ENCODE data around the gene CXCL10.
"Not testable (repeated sequence)": the region's sequence is repeated elsewhere in the genome, so short reads cannot be mapped to it uniquely, and the experiment has no call there.

CXCL10 gene

DNA sequence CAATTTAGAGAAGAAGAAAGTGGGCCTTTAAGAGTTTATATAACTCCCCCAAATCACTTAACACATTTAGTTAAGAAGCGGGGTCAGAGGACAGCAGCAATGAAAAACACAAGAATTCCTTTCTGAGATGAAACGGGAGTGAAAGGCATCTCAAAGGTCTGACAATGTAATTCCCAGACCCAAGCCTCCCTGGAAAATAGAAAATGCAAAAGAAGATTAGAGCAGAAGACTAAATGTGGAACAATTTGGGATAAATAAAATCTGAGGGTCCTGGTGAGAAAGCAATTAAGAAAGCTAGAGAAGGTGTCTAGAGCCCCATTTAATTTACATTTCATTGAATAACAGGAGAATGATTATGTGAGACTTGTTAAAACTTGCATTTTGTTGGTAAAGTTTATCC, 32.1 kb upstream of the CXCL10 start:
- no peak overlapping the region for H3K4me3 ChIP-seq (ENCODE audit: low read length in 2 of 2)
- H3K27ac ChIP-seq (ENCODE audit: low read depth in 2 of 2, low read length in 2 of 2) = no peak overlapping the region
- H3K36me3 ChIP-seq (ENCODE audit: control insufficient read depth in 2 of 2, insufficient read depth in 2 of 2, low read length in 2 of 2) = no peaks in the 10 kb centered on the region
- peaks cover 0 to 5% of the 10 kb centered on the region in 2 donors for H3K4me1 ChIP-seq (ENCODE audit: control insufficient read depth in 2 of 2, insufficient read depth in 2 of 2, low read length in 2 of 2)
- H3K9ac ChIP-seq (ENCODE audit: low read depth in 1 of 2, low read length in 2 of 2) = no peak overlapping the region
- no peaks in the 10 kb centered on the region for H3K27me3 ChIP-seq (ENCODE audit: control insufficient read depth in 2 of 2, insufficient read depth in 2 of 2, low read length in 2 of 2)
- no peaks in the 10 kb centered on the region for H3K9me3 ChIP-seq (ENCODE audit: control insufficient read depth in 2 of 2, low read length in 2 of 2)

DNA sequence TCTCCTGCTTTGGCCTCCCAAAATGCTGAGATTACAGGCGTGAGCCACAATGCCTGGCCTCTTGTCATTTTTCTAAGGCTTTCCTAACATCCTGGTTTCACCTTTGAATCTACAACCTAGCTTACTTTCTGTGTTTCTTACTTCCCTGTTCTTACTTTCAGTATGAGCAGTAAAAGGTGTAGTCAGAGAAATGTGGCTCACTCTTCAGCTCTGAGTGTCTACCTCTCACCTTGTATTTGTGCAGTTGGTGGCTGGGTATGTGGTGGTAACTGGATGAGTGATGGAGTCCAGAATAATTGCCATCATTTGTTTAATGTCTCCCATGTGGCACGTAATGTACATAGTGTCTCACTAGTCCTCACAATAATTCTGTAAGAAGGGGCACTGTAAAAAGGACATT, 31.7 kb upstream of the CXCL10 start:
- Histone ChIP-seq H3K36me3 (ENCODE audit: control insufficient read depth in 2 of 2, insufficient read depth in 2 of 2, low read length in 2 of 2) (no peaks in the 10 kb centered on the region), H3K27ac (ENCODE audit: low read depth in 2 of 2, low read length in 2 of 2) (peak overlapping the region in 1 of 2 donors; percentile 17), H3K9me3 (ENCODE audit: control insufficient read depth in 2 of 2, low read length in 2 of 2) (no peaks in the 10 kb centered on the region), H3K4me3 (ENCODE audit: low read length in 2 of 2) (no peak overlapping the region), H3K9ac (ENCODE audit: low read depth in 1 of 2, low read length in 2 of 2) (no peak overlapping the region), H3K27me3 (ENCODE audit: control insufficient read depth in 2 of 2, insufficient read depth in 2 of 2, low read length in 2 of 2) (no peaks in the 10 kb centered on the region), H3K4me1 (ENCODE audit: control insufficient read depth in 2 of 2, insufficient read depth in 2 of 2, low read length in 2 of 2) (peaks cover 0 to 5% of the 10 kb centered on the region in 2 donors)

DNA sequence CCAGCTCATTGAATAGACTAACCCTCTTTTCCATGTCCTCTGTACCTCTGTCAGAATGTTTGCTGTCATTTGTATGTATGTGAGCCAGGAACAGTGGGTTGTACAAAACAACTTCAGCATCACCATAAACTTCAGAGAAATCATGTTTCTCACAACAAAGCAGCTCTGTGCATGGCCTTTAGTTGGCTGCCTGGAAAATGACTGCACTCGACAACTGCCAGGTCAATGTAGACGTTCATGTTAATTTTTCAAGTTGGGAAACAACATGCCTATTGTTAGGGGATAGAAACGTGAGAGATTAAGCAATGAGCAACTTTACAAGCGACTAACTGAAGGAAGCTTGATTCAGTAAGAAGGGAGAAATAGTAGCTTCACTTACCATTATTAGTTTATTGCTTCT, 30.4 kb upstream of the CXCL10 start:
- H3K9me3 ChIP-seq (ENCODE audit: control insufficient read depth in 2 of 2, low read length in 2 of 2) = no peaks in the 10 kb centered on the region
- H3K27ac ChIP-seq (ENCODE audit: low read depth in 2 of 2, low read length in 2 of 2) = no peak overlapping the region
- no peak overlapping the region for H3K9ac ChIP-seq (ENCODE audit: low read depth in 1 of 2, low read length in 2 of 2)
- H3K4me3 ChIP-seq (ENCODE audit: low read length in 2 of 2) = no peak overlapping the region
- H3K27me3 ChIP-seq (ENCODE audit: control insufficient read depth in 2 of 2, insufficient read depth in 2 of 2, low read length in 2 of 2) = no peaks in the 10 kb centered on the region
- peaks cover 0 to 5% of the 10 kb centered on the region in 2 donors for H3K4me1 ChIP-seq (ENCODE audit: control insufficient read depth in 2 of 2, insufficient read depth in 2 of 2, low read length in 2 of 2)
- no peaks in the 10 kb centered on the region for H3K36me3 ChIP-seq (ENCODE audit: control insufficient read depth in 2 of 2, insufficient read depth in 2 of 2, low read length in 2 of 2)

DNA sequence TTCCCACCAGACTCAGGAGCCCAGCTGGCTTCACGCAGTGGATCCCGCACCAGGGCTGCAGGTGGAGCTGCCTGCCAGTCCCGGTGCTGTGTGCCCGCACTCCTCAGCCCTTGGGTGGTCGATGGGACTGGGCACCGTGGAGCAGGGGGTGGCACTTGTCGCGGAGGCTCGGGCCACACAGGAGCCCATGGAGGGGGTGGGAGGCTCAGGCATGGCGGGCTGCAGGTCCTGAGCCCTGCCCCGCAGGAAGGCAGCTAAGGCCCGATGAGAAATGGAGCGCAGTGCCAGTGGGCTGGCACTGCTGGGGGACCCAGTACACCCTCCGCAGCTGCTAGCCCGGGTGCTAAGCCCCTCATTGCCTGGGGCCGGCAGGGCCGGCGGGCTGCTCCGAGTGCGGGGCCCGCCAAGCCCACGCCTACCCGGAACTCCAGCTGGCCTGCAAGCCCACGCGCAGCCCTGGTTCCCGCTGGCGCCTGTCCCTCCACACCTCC, 27.3 kb upstream of the CXCL10 start:
- H3K9me3 ChIP-seq (ENCODE audit: control insufficient read depth in 2 of 2, low read length in 2 of 2); H3K4me1 ChIP-seq (ENCODE audit: control insufficient read depth in 2 of 2, insufficient read depth in 2 of 2, low read length in 2 of 2); H3K27ac ChIP-seq (ENCODE audit: low read depth in 2 of 2, low read length in 2 of 2); H3K4me3 ChIP-seq (ENCODE audit: low read length in 2 of 2); H3K36me3 ChIP-seq (ENCODE audit: control insufficient read depth in 2 of 2, insufficient read depth in 2 of 2, low read length in 2 of 2); H3K27me3 ChIP-seq (ENCODE audit: control insufficient read depth in 2 of 2, insufficient read depth in 2 of 2, low read length in 2 of 2); H3K9ac ChIP-seq (ENCODE audit: low read depth in 1 of 2, low read length in 2 of 2): not testable (repeated sequence)

DNA sequence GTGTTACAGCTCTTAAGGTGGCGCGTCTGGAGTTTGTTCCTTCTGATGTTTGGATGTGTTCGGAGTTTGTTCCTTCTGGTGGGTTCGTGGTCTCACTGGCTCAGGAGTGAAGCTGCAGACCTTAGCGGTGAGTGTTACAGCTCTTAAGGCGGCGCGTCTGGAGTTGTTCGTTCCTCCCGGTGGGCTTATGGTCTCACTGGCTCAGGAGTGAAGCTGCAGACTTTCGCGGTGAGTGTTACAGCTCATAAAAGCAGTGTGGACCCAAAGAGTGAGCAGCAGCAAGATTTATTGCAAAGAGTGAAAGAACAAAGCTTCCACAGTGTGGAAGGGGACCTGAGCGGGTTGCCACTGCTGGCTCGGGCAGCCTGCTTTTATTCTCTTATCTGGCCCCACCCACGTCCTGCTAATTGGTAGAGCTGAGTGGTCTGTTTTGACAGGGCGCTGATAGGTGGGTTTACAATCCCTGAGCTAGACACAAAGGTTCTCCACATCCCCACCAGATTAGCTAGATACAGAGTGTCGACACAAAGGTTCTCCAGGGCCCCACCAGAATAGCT, 26.6 kb upstream of the CXCL10 start:
- not testable (repeated sequence) for H3K9me3 ChIP-seq (ENCODE audit: control insufficient read depth in 2 of 2, low read length in 2 of 2); H3K27ac ChIP-seq (ENCODE audit: low read depth in 2 of 2, low read length in 2 of 2); H3K9ac ChIP-seq (ENCODE audit: low read depth in 1 of 2, low read length in 2 of 2); H3K27me3 ChIP-seq (ENCODE audit: control insufficient read depth in 2 of 2, insufficient read depth in 2 of 2, low read length in 2 of 2); H3K4me1 ChIP-seq (ENCODE audit: control insufficient read depth in 2 of 2, insufficient read depth in 2 of 2, low read length in 2 of 2); H3K4me3 ChIP-seq (ENCODE audit: low read length in 2 of 2); H3K36me3 ChIP-seq (ENCODE audit: control insufficient read depth in 2 of 2, insufficient read depth in 2 of 2, low read length in 2 of 2)

DNA sequence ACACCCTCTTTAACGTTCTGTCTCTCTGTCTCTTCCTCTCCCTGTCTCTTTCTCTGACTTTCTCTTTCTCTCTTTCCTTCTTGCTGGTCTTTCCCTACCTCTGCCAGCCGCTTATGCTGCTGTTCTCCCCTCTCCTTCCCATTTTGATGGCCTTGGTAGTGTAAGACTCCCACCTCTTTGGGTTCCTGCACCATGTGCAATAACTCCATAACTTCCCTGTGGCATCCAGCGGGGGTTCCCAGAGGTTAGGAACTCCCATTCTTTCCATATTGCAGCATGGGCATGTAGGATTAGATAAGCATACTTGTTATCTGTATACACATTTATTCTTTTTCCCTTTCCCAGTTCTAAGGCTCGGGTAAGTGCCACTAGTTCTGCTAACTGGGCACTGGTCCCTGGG, 21.4 kb upstream of the CXCL10 start:
- not testable (repeated sequence) for H3K9me3 ChIP-seq (ENCODE audit: control insufficient read depth in 2 of 2, low read length in 2 of 2); H3K27me3 ChIP-seq (ENCODE audit: control insufficient read depth in 2 of 2, insufficient read depth in 2 of 2, low read length in 2 of 2); H3K4me1 ChIP-seq (ENCODE audit: control insufficient read depth in 2 of 2, insufficient read depth in 2 of 2, low read length in 2 of 2); H3K27ac ChIP-seq (ENCODE audit: low read depth in 2 of 2, low read length in 2 of 2); H3K9ac ChIP-seq (ENCODE audit: low read depth in 1 of 2, low read length in 2 of 2); H3K4me3 ChIP-seq (ENCODE audit: low read length in 2 of 2); H3K36me3 ChIP-seq (ENCODE audit: control insufficient read depth in 2 of 2, insufficient read depth in 2 of 2, low read length in 2 of 2)

DNA sequence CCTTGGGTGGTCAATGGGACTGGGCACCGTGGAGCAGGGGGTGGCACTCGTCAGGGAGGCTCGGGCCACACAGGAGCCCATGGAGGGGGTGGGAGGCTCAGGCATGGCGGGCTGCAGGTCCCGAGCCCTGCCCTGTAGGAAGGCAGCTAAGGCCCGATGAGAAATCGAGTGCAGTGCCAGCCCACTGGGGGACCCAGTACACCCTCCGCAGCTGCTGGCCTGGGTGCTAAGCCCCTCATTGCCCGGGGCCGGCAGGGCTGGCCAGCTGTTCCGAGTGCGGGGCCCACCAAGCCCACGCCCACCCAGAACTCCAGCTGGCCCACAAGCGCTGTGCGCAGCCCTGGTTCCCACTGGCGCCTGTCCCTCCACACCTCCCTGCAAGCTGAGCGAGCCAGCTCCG, 20.0 kb upstream of the CXCL10 start:
- not testable (repeated sequence) for H3K4me1 ChIP-seq (ENCODE audit: control insufficient read depth in 2 of 2, insufficient read depth in 2 of 2, low read length in 2 of 2); H3K27ac ChIP-seq (ENCODE audit: low read depth in 2 of 2, low read length in 2 of 2); H3K4me3 ChIP-seq (ENCODE audit: low read length in 2 of 2); H3K36me3 ChIP-seq (ENCODE audit: control insufficient read depth in 2 of 2, insufficient read depth in 2 of 2, low read length in 2 of 2); H3K9me3 ChIP-seq (ENCODE audit: control insufficient read depth in 2 of 2, low read length in 2 of 2); H3K9ac ChIP-seq (ENCODE audit: low read depth in 1 of 2, low read length in 2 of 2); H3K27me3 ChIP-seq (ENCODE audit: control insufficient read depth in 2 of 2, insufficient read depth in 2 of 2, low read length in 2 of 2)

DNA sequence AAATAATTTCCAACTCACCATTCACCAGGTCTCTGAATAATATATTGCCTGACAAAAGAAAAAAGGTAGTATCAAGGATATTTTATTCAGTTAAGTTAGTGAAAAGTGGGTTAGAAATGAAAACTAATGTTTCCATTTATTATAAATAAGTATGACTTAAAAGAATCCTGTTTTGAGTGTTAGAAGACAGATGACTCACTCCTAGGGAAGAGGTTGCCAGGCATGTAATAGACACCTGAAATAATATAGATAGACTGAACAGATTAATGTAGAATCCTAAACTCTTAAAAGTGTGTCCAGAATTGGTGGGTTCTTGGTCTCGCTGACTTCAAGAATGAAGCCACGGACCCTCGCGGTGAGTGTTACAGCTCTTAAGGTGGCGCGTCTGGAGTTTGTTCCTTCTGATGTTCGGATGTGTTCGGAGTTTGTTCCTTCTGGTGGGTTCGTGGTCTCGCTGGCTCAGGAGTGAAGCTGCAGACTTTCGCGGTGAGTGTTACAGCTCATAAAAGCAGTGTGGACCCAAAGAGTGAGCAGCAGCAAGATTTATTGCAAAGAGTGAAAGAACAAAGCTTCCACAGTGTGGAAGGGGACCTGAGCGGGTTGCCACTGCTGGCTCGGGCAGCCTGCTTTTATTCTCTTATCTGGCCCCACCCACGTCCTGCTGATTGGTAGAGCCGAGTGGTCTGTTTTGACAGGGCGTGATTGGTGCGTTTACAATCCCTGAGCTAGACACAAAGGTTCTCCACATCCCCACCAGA, 19.1 kb upstream of the CXCL10 start:
- H3K9me3 ChIP-seq (ENCODE audit: control insufficient read depth in 2 of 2, low read length in 2 of 2); H3K9ac ChIP-seq (ENCODE audit: low read depth in 1 of 2, low read length in 2 of 2); H3K4me1 ChIP-seq (ENCODE audit: control insufficient read depth in 2 of 2, insufficient read depth in 2 of 2, low read length in 2 of 2); H3K36me3 ChIP-seq (ENCODE audit: control insufficient read depth in 2 of 2, insufficient read depth in 2 of 2, low read length in 2 of 2); H3K27me3 ChIP-seq (ENCODE audit: control insufficient read depth in 2 of 2, insufficient read depth in 2 of 2, low read length in 2 of 2); H3K27ac ChIP-seq (ENCODE audit: low read depth in 2 of 2, low read length in 2 of 2); H3K4me3 ChIP-seq (ENCODE audit: low read length in 2 of 2): not testable (repeated sequence)

DNA sequence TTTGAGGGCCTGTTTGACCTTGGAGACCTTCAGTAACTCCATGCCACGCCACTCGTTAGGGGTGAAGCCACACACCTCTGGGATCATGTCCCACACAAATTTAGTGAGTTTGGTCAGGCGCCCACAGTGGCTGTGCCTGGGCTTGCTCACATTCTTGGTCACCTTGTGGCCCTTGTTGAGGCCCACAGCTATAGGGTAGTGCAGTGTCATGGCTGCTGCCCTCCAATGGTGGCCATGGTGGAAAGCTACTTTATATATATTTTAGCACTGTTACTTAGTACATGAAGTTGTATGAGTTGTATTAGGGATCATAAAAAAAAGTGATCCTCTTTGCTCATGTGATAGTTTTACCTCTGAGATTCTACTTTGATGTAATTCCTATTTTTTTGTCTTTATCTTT, 13.6 kb upstream of the CXCL10 start:
- H3K27me3 ChIP-seq (ENCODE audit: control insufficient read depth in 2 of 2, insufficient read depth in 2 of 2, low read length in 2 of 2) = no peaks in the 10 kb centered on the region
- H3K9ac ChIP-seq (ENCODE audit: low read depth in 1 of 2, low read length in 2 of 2) = no peak overlapping the region
- H3K9me3 ChIP-seq (ENCODE audit: control insufficient read depth in 2 of 2, low read length in 2 of 2) = no peaks in the 10 kb centered on the region
- H3K27ac ChIP-seq (ENCODE audit: low read depth in 2 of 2, low read length in 2 of 2) = no peak overlapping the region
- no peaks in the 10 kb centered on the region for H3K4me1 ChIP-seq (ENCODE audit: control insufficient read depth in 2 of 2, insufficient read depth in 2 of 2, low read length in 2 of 2)
- H3K4me3 ChIP-seq (ENCODE audit: low read length in 2 of 2) = no peak overlapping the region
- no peaks in the 10 kb centered on the region for H3K36me3 ChIP-seq (ENCODE audit: control insufficient read depth in 2 of 2, insufficient read depth in 2 of 2, low read length in 2 of 2)

DNA sequence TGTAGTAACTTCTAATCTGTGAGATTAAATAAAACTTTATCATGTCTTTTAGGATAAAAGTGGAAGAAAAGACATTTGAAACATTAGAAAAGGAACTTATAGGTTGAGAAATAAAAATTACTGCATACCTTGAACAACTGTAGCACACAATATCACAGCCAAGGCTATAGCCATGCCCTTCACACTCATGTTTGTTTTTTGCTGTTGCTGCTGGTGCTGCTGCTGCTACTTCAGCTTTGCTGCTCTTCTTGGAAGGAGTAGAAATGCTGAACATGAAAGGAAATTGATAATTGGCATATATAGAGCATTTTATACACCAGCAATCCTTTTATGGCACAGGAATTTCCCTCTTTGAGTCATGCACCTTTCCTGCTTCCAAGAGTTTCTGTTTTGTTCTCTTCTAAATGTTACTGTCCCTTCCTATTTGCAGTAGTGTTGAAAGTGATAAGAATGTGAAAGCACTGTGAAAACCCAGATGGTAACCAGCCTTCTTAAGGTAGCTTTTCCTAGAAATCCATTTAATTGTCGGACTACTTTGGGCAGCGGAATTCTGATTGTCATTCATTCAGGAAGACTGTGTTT, 12.6 kb upstream of the CXCL10 start, which contains the start of gene CXCL11:
TSS of gene CXCL11 (minus strand) at position 272 of the 582 bp plus-strand sequence. CDS start at position 189, 83 bp downstream.
- no peak within 1 kb of the TSS for H3K4me3 ChIP-seq (ENCODE audit: low read length in 2 of 2)
- no peaks in the 10 kb centered on the region for H3K9me3 ChIP-seq (ENCODE audit: control insufficient read depth in 2 of 2, low read length in 2 of 2)
- H3K4me1 ChIP-seq (ENCODE audit: control insufficient read depth in 2 of 2, insufficient read depth in 2 of 2, low read length in 2 of 2) = no peaks in the 10 kb centered on the region
- H3K36me3 ChIP-seq (ENCODE audit: control insufficient read depth in 2 of 2, insufficient read depth in 2 of 2, low read length in 2 of 2) = no peaks in the 10 kb centered on the region
- H3K9ac ChIP-seq (ENCODE audit: low read depth in 1 of 2, low read length in 2 of 2) = no peak within 1 kb of the TSS
- no peak within 1 kb of the TSS for H3K27ac ChIP-seq (ENCODE audit: low read depth in 2 of 2, low read length in 2 of 2)
- peaks cover 0 to 2% of the 10 kb centered on the region in 2 donors for H3K27me3 ChIP-seq (ENCODE audit: control insufficient read depth in 2 of 2, insufficient read depth in 2 of 2, low read length in 2 of 2)

Data from mucosa of rectum (tissue), 2 donors.